K562 (cell line): Measurements from ENCODE around the gene PCNX3. TPM values are rescaled to one million over a fixed set of nuclear protein-coding genes. Genes with fewer than 3 reads are reported as not detected.

Experiments used
- CHD2 ChIP-seq: IDR thresholded peaks from 2 replicates; pipeline ENCODE4 v1.6.1; 2011; ENCODE audit warnings: low read depth, low read length
- CREB3L1 ChIP-seq: fragments of 450-650 bp; IDR thresholded peaks from 2 replicates; pipeline ENCODE4 v1.6.1; 2014; ENCODE audit warnings: low read depth, mild to moderate bottlenecking, moderate library complexity, borderline replicate concordance
- HES1 ChIP-seq: fragments of 450-650 bp; IDR thresholded peaks from 2 replicates; pipeline ENCODE4 v1.6.1; 2016; ENCODE audit warnings: low read depth, mild to moderate bottlenecking, moderate library complexity
- MXI1 ChIP-seq: IDR thresholded peaks from 2 replicates; pipeline ENCODE4 v1.6.1; 2011; ENCODE audit warnings: low read depth, mild to moderate bottlenecking, improper control_type of control experiment, low read length
- MYNN ChIP-seq, 2 experiments: sonication (generic); formaldehyde crosslinking in 1 of 2; IDR thresholded peaks; 2 replicates each; pipeline versions ENCODE4 v1.5.0 to v1.6.1; 2016 to 2020; ENCODE audit warnings: antibody characterized with exemption in 1 of 2, missing genetic modification reagents in 1 of 2
- POLR2B ChIP-seq: fragments of 450-650 bp; IDR thresholded peaks from 2 replicates; pipeline ENCODE4 v1.6.1; 2018; ENCODE audit warnings: low read depth; ENCODE audit not compliant: partially characterized antibody
- PTTG1 ChIP-seq: fragments of 450-650 bp; IDR thresholded peaks from 2 replicates; pipeline ENCODE4 v1.6.1; 2016; ENCODE audit warnings: low read depth, mild to moderate bottlenecking, missing genetic modification characterization, missing compliant biosample characterization
- RB1 ChIP-seq: fragments of 450-650 bp; IDR thresholded peaks from 2 replicates; pipeline ENCODE4 v1.6.1; 2017; ENCODE audit warnings: low read depth, mild to moderate bottlenecking
- SP1 ChIP-seq: sonication (generic); formaldehyde crosslinking; IDR thresholded peaks from 2 replicates; pipeline ENCODE4 v1.8.1; 2022; ENCODE audit warnings: mild to moderate bottlenecking, missing genetic modification reagents
- TCF7 ChIP-seq: sonication (generic); IDR thresholded peaks from 2 replicates; pipeline ENCODE4 v1.6.1; 2016; ENCODE audit warnings: antibody characterized with exemption, borderline replicate concordance
- YY1 ChIP-seq, 3 experiments: IDR thresholded peaks; 2 replicates each; pipeline ENCODE4 v1.6.1; 2011; ENCODE audit warnings: low read length in 2 of 3, mild to moderate bottlenecking in 2 of 3, moderate library complexity in 2 of 3, borderline replicate concordance in 1 of 3, control low read depth in 1 of 3, low read depth in 1 of 3; ENCODE audit not compliant: insufficient read depth in 3 of 3, insufficient replicate concordance in 2 of 3, control insufficient read depth in 1 of 3, insufficient read length in 1 of 3; ENCODE audit errors: extremely low read depth in 1 of 3
- ZNF184 ChIP-seq: sonication (generic); formaldehyde crosslinking; IDR thresholded peaks from 2 replicates; pipeline ENCODE4 v1.5.0; 2020; ENCODE audit warnings: missing genetic modification reagents
- ZNF318 ChIP-seq, 2 experiments: fragments of 450-650 bp; IDR thresholded peaks; 2 replicates each; pipeline ENCODE4 v1.6.1; 2016; ENCODE audit warnings: mild to moderate bottlenecking in 2 of 2, borderline replicate concordance in 1 of 2, low read depth in 1 of 2, moderate library complexity in 1 of 2
- polyA plus RNA-seq, 8 experiments: library from polyadenylated mRNA; depleted of rRNA in 4 of 8; stranded (reverse) in 5 of 8; unstranded in 3 of 8; fragments of >200 nt; fragmentation: Nextera tagmentation in 2 of 8; fragmentation: Illumina TruSeq in 1 of 8; extraction: Ambion mirVana in 2 of 8; extraction: Trizol in 1 of 8; gene quantifications; 2 replicates each; pipeline versions ENCODE4 v1.2.1 to v1.2.3, GENCODE V29; 2011 to 2014; ENCODE audit warnings: inconsistent platforms in 1 of 8, missing spikeins in 1 of 8
- total RNA-seq, 7 experiments: library from RNA; depleted of rRNA in 6 of 7; stranded (reverse); fragments of >200 nt in 6 of 7; fragmentation: Illumina TruSeq in 2 of 7; extraction: Trizol in 2 of 7; gene quantifications; 2 replicates each; pipeline versions ENCODE4 v1.2.1 to v1.2.3, GENCODE V29; 2011 to 2021; ENCODE audit warnings: low replicate concordance in 1 of 7

Gene PCNX3
- total and polyA plus RNA-seq, 9 of the 15 experiments (the other 6 are each of a cell fraction or from before 2014, with no cell fraction given) = 0.11 to 47.8 (median 12.8) TPM

GRCh38 chr11:65574811-65575567 lies 40.6 kb upstream of the PCNX3 start (continued):
- TF ChIP-seq MYNN (IDR thresholded peaks at IDR 0.05) (peak; percentile 87), MYNN (CRISPR knock-in tag; IDR thresholded peaks at IDR 0.05) (no peak), YY1 (IDR thresholded peaks at IDR 0.05; ENCODE audit: borderline replicate concordance in 1 of 3, control insufficient read depth in 1 of 3, extremely low read depth in 1 of 3, insufficient read depth in 3 of 3, insufficient read length in 1 of 3, insufficient replicate concordance in 2 of 3, low read depth in 1 of 3, low read length in 2 of 3) (peak in 1 of 3 experiments; percentile 30), RB1 (0 out of 2 replicates have a peak, but pooled peaks have one; percentile 14), ZNF318 (IDR thresholded peaks at IDR 0.05; ENCODE audit: borderline replicate concordance in 1 of 2, low read depth in 1 of 2) (peak in 1 of 2 experiments; percentile 77; a peak in 2 of 4 replicates), PTTG1 (tag) (no peak), HES1 (peak; percentile 44), CREB3L1 (peak; percentile 39; the same call in 1 of the 2 replicates), ZNF184 (CRISPR knock-in tag) (no peak), TCF7 (no peak; the same call in 1 of the 2 replicates), MXI1 (peak; percentile 79; the same call in 1 of the 2 replicates), SP1 (CRISPR knock-in tag) (peak; percentile 92; the same call in 1 of the 2 replicates), CHD2 (no peak; the same call in 1 of the 2 replicates), POLR2B (peak; percentile 40)
